Neuron (in vitro differentiated cells): ENCODE data around the gene GLT6D1.
"Not testable (repeated sequence)": the region's sequence is repeated elsewhere in the genome, so short reads cannot be mapped to it uniquely, and the experiment has no call there.

Experiments
- H2AFZ ChIP-seq: one replicate; pipeline ENCODE4 v1.6.1; 2013; ENCODE audit warnings: low read depth, mild to moderate bottlenecking, inconsistent platforms, low read length, moderate library complexity
- H3K27me3 ChIP-seq: one replicate; pipeline ENCODE4 v1.6.1; 2013; ENCODE audit warnings: low read length; ENCODE audit not compliant: insufficient read depth
- H3K36me3 ChIP-seq: one replicate; pipeline ENCODE4 v1.6.1; 2013; ENCODE audit warnings: low read length; ENCODE audit not compliant: insufficient read depth
- H3K4me1 ChIP-seq: one replicate; pipeline ENCODE4 v1.6.1; 2013; ENCODE audit warnings: low read length; ENCODE audit not compliant: insufficient read depth
- H3K4me3 ChIP-seq: 2 replicates; pipeline ENCODE4 v1.5.1; 2013; ENCODE audit warnings: mild to moderate bottlenecking, low read length, moderate library complexity
- H3K9me3 ChIP-seq: one replicate; pipeline ENCODE4 v1.6.1; 2013; ENCODE audit warnings: low read length

GLT6D1 gene

DNA sequence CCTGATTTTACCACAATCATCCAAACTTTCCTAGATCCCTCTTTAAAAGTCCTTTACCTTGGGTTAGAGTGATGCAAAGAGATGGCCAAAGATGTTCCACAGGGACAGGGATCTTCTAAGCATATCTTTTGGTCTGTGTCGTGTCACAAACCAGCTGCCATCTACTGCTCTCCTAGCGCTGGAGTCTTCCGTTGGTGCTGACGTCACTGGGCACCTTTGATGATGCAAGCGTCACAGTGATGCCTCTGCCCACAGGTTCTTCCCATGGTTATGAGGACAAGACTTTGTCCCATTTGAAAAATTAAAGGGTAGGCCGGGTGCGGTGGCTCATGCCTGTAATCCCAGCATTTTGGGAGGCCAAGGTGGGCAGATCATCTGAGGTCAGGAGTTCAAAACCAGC, 1.7 kb upstream of the GLT6D1 start:
- Histone ChIP-seq H3K36me3 (no peaks in the 10 kb centered on the region), H3K4me3 (no peak overlapping the region), H3K4me1 (no peaks in the 10 kb centered on the region), H3K27me3 (no peaks in the 10 kb centered on the region), H3K9me3 (peaks cover 5% of the 10 kb centered on the region), H2AFZ (no peak overlapping the region)

DNA sequence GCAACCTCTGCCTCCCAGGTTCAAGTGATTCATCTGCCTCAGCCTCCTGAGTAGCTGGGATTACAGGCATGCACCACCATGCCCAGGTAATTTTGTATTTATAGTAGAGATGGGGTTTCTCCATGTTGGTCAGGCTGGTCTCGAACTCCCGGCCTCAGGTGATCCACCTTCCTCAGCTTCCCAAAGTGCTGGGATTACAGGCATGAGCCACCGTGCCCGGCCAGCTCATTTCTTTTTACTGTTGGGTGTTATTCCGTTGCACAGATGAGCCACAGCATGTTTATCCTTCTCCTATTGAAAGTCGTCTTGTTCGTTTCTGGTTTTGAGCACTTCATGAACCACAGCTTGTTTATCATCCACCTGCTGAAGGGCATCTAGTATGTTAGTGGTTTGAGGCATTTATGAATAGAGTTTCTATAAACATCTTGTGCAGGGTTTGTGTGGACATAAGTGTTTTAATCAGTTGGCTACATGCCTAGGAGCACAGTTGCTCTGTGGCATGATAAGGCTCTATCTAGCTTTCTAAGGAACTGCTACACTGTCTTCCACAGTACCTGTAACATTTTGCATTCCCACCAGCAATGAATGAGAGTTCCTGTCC, 2.3 kb downstream of the GLT6D1 start:
- not testable (repeated sequence) for H3K9me3 ChIP-seq, H3K4me1 ChIP-seq, H2AFZ ChIP-seq, H3K27me3 ChIP-seq, H3K4me3 ChIP-seq, H3K36me3 ChIP-seq

DNA sequence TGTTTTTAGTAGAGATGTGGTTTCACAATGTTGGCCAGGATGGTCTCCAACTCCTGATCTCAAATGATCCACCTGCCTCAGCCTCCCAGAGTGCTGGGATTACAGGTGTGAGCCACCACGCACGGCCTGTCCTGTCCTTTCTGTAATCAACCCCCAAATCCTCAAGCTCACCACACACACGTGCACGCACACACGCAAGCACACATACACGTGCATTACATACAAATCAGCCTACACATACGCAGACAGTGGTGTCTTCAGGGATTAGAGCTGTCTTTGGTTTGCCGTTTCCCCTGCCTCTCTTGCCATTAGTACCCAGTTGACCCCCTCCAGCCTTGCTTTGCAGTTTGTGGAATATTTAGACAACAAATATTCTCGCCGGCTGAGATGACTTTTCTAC, 6.5 kb downstream of the GLT6D1 start:
- no peaks in the 10 kb centered on the region for H3K36me3 ChIP-seq
- H3K4me1 ChIP-seq, result no peaks in the 10 kb centered on the region
- H2AFZ ChIP-seq, result no peak overlapping the region
- peaks cover 3% of the 10 kb centered on the region for H3K27me3 ChIP-seq
- H3K9me3 ChIP-seq, result no peaks in the 10 kb centered on the region
- no peak overlapping the region for H3K4me3 ChIP-seq

DNA sequence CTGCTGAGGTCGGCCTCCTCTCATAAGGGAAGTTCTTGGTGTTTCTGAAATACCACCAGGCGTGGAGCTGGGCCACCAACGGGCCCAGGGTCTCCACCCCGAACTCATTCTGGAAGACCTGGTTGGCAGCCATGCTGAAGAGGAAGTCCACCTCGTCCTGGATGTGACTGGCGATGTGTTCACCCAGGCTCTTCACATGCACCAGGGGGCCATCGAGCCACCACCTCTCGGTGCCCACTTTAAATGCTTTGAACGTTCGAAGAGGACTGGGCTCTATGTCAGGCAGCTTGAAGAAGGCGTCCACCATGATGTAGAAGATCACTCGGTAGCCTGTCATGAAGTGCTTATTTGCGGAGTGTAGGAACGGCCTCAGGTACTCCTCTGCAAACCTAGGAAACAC, 15.1 kb downstream of the GLT6D1 start:
- Histone ChIP-seq H3K4me3 (no peak overlapping the region), H2AFZ (no peak overlapping the region), H3K4me1 (no peaks in the 10 kb centered on the region), H3K27me3 (peaks cover 19% of the 10 kb centered on the region), H3K36me3 (no peaks in the 10 kb centered on the region), H3K9me3 (peaks cover 2% of the 10 kb centered on the region)

DNA sequence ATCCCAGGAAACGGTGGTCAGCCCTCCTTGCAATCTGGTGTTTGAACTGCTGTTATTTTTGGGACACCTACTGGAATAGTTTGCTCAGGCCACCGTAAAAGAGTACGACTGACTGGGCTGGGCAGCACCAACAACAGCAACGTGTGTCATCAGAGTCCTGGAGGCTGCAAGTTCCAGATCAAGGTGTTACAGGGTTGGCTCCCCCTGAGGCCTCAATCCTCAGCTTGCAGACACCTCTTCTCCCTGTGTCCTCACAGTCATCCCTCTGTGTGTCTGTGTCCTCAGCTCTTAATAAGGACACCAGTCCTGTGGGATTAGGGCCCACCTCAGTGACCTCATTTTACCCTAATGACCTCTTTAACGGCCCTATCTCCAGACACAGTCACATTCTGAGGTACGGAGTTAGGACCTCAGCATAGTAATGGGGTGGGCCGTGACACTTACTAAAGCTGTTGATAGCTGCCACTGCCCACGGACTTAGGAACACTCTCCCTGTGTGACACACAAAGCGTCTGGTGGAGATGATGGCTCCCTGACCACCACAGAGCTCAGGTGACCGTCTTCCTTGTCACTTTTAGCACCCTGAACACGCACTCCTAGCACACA, 16.8 kb downstream of the GLT6D1 start:
- no peaks in the 10 kb centered on the region for H3K36me3 ChIP-seq
- no peak overlapping the region for H2AFZ ChIP-seq
- peaks cover 2% of the 10 kb centered on the region for H3K9me3 ChIP-seq
- no peaks in the 10 kb centered on the region for H3K4me1 ChIP-seq
- H3K4me3 ChIP-seq, result no peak overlapping the region
- peaks cover 29% of the 10 kb centered on the region for H3K27me3 ChIP-seq

DNA sequence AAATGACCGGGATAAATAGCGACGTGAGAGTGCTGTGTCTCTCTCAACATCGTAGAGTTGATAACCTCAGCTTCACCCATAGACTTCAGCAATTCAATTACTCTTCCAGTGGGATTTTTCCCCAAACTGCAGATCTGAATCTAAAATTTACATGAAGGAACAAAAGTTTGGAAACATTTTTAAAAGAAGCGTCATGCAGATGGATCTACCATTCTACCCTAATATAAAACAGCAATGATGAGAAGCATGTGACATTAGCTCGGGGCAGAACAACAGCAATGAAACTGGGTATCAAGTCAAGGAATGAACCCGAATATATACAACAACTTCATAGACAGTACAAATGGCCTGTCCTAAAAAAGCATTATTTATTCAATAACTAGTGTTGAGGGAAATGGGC, 18.8 kb downstream of the GLT6D1 start:
- Histone ChIP-seq H3K4me3 (no peak overlapping the region), H3K9me3 (no peaks in the 10 kb centered on the region), H2AFZ (no peak overlapping the region), H3K4me1 (no peaks in the 10 kb centered on the region), H3K36me3 (no peaks in the 10 kb centered on the region), H3K27me3 (peaks cover 45% of the 10 kb centered on the region)

DNA sequence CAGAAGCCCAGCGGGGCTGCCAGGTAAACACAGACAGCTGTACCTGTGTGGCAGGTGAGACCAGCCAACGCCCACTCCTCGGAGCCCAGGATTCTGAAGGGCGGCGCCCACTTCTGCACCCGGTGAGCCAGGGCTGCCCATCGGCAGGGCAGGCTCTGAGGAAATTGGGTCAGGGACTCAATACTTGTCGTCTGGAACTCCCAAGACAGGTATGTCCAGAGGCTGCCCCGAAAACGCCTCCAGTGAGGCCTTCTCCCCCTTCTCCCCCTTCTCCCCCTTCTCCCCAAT, 19.8 kb downstream of the GLT6D1 start:
- Histone ChIP-seq H3K9me3 (no peaks in the 10 kb centered on the region), H2AFZ (no peak overlapping the region), H3K36me3 (no peaks in the 10 kb centered on the region), H3K4me1 (no peaks in the 10 kb centered on the region), H3K4me3 (no peak overlapping the region), H3K27me3 (peaks cover 43% of the 10 kb centered on the region)

DNA sequence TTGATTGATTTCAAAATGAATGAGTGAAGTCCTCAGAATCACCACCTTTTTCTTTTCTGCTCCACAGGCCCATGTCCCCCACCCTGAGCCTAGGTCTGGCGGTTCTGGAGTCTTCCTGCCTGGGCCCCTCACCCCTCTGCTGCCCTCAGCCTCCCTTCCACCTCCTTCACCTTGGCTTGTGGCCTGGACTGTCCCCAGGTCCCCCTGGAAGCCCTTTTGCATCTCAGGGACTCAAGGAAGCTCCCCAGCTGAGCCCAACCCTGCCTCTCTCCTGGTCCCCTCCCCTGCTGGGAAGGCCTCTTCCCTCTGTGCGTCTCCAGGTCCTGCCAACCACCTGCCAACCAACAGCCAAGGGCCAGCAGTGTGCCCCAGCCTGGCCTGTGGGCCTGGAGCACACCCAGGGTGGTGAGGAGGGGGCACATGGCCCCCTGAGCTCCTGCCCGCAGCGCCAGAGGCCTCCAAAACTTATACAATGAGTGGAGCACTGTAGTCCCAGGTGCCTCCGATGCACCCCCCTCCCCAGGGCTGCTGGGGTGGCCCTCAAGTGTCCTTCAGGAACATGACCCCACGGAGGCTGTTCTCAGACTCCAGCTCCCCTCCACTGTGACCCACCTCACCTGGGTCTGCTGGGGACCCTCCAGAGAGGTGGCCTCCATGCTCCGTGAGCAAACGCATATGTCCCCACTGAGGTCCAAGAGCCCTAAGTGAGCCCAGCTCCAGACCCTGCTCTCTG, 20.3 kb downstream of the GLT6D1 start:
- Histone ChIP-seq H3K27me3 (peaks cover 45% of the 10 kb centered on the region), H2AFZ (no peak overlapping the region), H3K4me3 (no peak overlapping the region), H3K4me1 (no peaks in the 10 kb centered on the region), H3K36me3 (no peaks in the 10 kb centered on the region), H3K9me3 (no peaks in the 10 kb centered on the region)

DNA sequence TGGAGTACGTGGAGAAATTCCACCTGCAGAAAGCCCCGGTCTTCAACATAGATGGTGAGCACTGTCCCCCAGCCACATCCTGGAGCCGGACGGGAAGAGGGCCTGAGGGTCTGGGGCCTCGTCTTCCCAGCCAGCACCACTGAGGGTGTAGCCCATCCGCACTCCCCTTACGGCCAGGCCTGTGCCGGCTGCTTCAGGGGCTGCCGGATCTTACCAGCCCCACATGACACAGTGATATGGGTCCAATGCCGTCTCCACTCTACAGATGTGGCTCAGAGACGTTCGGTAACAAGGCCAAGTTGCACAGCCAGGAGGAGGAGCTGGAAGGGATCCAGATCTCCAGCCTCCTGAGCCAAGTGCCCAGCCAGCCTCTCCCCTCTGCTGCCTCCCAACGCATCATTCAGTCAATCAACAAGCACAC, 21.3 kb downstream of the GLT6D1 start:
- Histone ChIP-seq H3K4me1 (no peaks in the 10 kb centered on the region), H3K4me3 (no peak overlapping the region), H3K27me3 (peaks cover 45% of the 10 kb centered on the region), H3K9me3 (no peaks in the 10 kb centered on the region), H2AFZ (no peak overlapping the region), H3K36me3 (no peaks in the 10 kb centered on the region)

DNA sequence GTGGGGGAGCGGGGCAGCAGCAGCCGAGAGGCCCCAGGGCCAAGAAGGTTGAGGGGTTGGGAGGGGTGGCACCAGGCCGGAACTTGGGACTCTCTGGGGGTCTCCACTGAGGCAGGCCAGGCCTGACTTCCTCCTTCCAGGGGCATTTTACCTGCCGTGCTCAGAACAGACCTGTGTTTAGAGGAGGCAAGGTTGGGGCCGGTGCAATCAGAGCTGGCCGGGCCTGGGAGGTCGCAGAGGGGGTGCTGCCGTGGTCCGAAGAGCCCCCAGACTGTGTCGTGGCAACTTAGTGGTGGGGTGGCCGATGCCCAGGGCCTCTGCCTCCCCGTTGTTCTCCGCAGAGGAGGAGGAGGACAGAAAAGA, 21.8 kb downstream of the GLT6D1 start:
- Histone ChIP-seq H3K4me1 (no peaks in the 10 kb centered on the region), H3K36me3 (no peaks in the 10 kb centered on the region), H3K4me3 (no peak overlapping the region), H2AFZ (no peak overlapping the region), H3K27me3 (peaks cover 41% of the 10 kb centered on the region), H3K9me3 (no peaks in the 10 kb centered on the region)

DNA sequence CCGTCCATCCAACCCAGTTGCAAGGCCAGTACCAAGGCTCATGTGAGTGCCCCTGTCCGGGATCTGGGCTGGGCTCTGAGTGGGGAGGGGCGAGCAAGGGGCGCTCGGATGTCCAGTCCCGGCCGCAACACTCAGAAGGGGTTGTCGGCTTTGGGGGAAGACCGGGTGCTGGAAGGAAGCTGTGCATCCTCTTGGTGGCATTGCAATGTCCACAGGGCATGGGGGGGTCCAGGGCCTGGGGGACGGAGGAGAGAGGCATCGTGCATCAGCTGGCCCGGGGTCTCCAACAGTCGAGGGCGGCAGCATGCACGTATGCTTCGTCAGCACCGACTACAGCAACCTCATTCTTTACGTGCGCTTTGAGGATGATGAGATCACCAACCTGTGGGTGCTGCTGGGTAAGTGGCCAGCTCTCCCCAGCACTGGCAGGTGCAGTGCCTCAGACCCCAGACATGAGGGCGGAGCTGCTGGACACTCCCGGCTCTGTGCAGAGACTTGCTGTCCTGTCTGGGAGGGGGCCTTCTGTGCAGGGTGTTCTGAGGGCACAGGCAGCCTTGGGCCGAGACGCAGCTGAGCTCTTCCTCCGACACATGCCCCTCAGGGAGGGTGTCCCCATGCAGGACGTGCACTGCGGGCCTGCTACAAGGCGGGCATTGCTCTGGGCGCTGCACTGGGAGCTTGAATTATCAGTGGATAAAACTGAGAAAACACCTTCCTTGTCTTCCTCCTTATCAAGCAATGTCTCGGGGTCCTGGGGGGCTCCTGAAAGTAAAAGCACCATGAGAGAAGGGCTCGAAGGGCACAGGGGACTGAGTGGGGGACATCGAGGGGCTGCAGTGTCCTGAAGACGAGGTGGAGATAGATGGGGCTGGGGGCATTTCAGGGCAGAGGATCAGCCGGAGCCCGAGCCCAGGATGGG, 22.5 kb downstream of the GLT6D1 start:
- no peaks in the 10 kb centered on the region for H3K4me1 ChIP-seq
- H3K9me3 ChIP-seq, result no peaks in the 10 kb centered on the region
- no peak overlapping the region for H2AFZ ChIP-seq
- no peaks in the 10 kb centered on the region for H3K36me3 ChIP-seq
- H3K27me3 ChIP-seq, result peaks cover 38% of the 10 kb centered on the region
- no peak overlapping the region for H3K4me3 ChIP-seq

DNA sequence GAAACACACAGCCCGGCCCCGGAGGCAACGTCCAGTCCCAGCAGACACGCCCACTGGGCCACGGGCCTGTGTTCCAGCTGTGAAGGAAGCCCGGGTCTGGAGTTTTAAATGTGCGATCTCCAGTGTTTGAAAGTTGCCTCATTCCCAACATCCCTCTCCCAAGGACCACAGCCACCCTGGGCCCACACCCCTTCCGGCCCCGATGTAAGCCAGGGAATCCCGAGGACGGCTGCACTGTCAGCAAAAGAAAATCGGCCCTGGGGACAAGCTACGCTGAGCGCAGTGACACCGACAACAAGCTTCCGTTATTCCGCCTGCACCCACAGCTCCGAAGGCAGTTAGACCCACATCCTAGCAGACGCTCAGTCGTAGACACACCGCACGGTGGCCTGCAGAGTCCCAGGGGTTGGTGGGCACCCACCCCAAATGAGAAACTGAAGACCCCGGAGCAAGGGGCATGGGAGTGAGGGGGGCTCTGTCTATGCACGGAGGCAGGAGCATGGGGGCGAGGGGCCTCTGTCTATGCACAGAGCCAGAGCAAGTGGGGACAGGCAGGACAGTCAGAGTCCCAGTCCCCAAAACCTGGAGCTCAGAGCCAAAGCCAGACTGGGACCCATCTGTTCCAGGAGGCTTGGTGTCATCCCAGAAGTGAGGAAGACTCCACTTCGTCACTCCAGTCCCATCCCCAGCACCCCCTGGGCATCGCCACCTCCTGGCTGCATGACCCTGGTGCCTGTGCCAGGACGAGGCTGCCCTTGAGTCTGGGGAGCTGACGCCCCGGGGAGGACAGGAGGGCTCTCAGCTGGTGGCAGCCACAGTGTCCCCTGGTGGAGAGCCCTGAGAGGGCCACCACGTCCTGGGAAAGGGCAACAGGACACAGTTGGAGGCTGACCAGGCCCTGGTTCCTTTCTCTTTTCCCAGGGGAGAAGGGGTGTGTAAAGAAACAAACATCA, 23.4 kb downstream of the GLT6D1 start:
- Histone ChIP-seq H3K36me3 (no peaks in the 10 kb centered on the region), H3K27me3 (peaks cover 36% of the 10 kb centered on the region), H2AFZ (no peak overlapping the region), H3K4me1 (no peaks in the 10 kb centered on the region), H3K4me3 (no peak overlapping the region), H3K9me3 (no peaks in the 10 kb centered on the region)
